OCI-LY3 (cell line): ENCODE data around the gene RGR.

ENCODE experiments used
- H2AFZ ChIP-seq: fragments of 200-600, 300-600 bp; shearing (Covaris generic); 2 replicates; pipeline ENCODE4 v1.6.0; 2014; ENCODE audit warnings: antibody characterized with exemption, low read depth, low read length
- H3K27ac ChIP-seq: fragments of 200-600, 300-600 bp; sonication (generic); 2 replicates; pipeline ENCODE4 v1.5.1; 2014; ENCODE audit warnings: mild to moderate bottlenecking, low read length, moderate library complexity, mixed read lengths
- H3K27me3 ChIP-seq: fragments of 200-600, 300-600 bp; sonication (generic); 2 replicates; pipeline ENCODE4 v1.6.1; 2014; ENCODE audit warnings: low read depth, low read length, mixed read lengths
- H3K36me3 ChIP-seq: fragments of 200-600, 300-600 bp; sonication (generic); replicated peaks from 2 replicates; pipeline ENCODE3; 2014; ENCODE audit warnings: low read depth, low read length, mixed read lengths
- H3K4me1 ChIP-seq: fragments of 300-600, 200-600 bp; sonication (generic); 2 replicates; pipeline ENCODE4 v1.6.1; 2014; ENCODE audit warnings: low read length, mixed read lengths
- H3K4me2 ChIP-seq: fragments of 200-600, 300-600 bp; sonication (generic); 2 replicates; pipeline ENCODE4 v1.6.1; 2014; ENCODE audit warnings: low read length, mixed read lengths
- H3K4me3 ChIP-seq: fragments of 300-600, 200-600 bp; sonication (generic); 2 replicates; pipeline ENCODE4 v1.5.1; 2014; ENCODE audit warnings: antibody characterized with exemption, mild to moderate bottlenecking, low read length, moderate library complexity
- H3K79me2 ChIP-seq: fragments of 300-600, 200-600 bp; shearing (Covaris generic); 2 replicates; pipeline ENCODE4 v1.6.1; 2014; ENCODE audit warnings: mild to moderate bottlenecking, low read length, mixed read lengths
- H3K9ac ChIP-seq: fragments of 300-600, 200-600 bp; shearing (Covaris generic); 2 replicates; pipeline ENCODE4 v1.6.0; 2014; ENCODE audit warnings: mild to moderate bottlenecking, low read length, moderate library complexity
- H3K9me3 ChIP-seq: fragments of 200-600, 300-600 bp; shearing (Covaris generic); 2 replicates; pipeline ENCODE4 v1.6.1; 2014; ENCODE audit warnings: low read length, mixed read lengths; ENCODE audit not compliant: insufficient read depth
- H4K20me1 ChIP-seq: fragments of 200-600, 300-600 bp; sonication (generic); 2 replicates; pipeline ENCODE4 v1.6.1; 2016; ENCODE audit warnings: low read length, mixed read lengths; ENCODE audit not compliant: insufficient read depth
- EZH2phosphoT487 ChIP-seq: fragments of 200-600 bp; shearing (Covaris generic); IDR thresholded peaks from 2 replicates; pipeline ENCODE4 v1.6.1; 2018; ENCODE audit warnings: antibody characterized with exemption, mixed run types, low read depth
- TF ChIP-seq, protein P1 (sequence below): fragments of 200-600, 300-600 bp; sonication (generic); IDR thresholded peaks from 2 replicates; pipeline ENCODE4 v1.5.1; 2014; ENCODE audit warnings: antibody characterized with exemption, low read length, low read depth

Gene RGR

DNA sequence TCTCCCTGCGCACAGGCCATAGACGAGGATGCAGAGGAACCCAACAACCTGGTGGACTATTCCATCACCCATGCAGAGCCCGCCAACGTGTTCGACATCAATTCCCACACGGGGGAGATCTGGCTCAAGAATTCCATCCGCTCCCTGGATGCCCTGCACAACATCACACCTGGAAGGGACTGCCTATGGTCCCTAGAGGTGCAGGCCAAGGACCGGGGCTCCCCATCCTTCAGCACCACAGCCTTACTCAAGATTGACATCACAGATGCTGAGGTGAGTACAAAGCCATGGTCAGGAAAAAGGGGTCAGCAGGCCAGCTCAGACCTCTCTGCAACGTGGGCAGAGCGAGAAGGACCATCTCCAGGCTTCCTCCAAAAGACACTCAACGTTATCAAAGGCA is 31.8 kb upstream of the RGR start:
- TF ChIP-seq EZH2phosphoT487 = no peak
- TF ChIP-seq, protein P1, sequence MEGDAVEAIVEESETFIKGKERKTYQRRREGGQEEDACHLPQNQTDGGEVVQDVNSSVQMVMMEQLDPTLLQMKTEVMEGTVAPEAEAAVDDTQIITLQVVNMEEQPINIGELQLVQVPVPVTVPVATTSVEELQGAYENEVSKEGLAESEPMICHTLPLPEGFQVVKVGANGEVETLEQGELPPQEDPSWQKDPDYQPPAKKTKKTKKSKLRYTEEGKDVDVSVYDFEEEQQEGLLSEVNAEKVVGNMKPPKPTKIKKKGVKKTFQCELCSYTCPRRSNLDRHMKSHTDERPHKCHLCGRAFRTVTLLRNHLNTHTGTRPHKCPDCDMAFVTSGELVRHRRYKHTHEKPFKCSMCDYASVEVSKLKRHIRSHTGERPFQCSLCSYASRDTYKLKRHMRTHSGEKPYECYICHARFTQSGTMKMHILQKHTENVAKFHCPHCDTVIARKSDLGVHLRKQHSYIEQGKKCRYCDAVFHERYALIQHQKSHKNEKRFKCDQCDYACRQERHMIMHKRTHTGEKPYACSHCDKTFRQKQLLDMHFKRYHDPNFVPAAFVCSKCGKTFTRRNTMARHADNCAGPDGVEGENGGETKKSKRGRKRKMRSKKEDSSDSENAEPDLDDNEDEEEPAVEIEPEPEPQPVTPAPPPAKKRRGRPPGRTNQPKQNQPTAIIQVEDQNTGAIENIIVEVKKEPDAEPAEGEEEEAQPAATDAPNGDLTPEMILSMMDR = no peak
- no peak overlapping the region for H3K4me3 ChIP-seq
- no peaks in the 10 kb centered on the region for H3K79me2 ChIP-seq
- H3K36me3 ChIP-seq = no peaks in the 10 kb centered on the region
- no peak overlapping the region for H2AFZ ChIP-seq
- no peak overlapping the region for H3K27ac ChIP-seq
- no peak overlapping the region for H3K9ac ChIP-seq
- H3K9me3 ChIP-seq = no peaks in the 10 kb centered on the region
- H3K4me2 ChIP-seq = no peak overlapping the region
- H3K4me1 ChIP-seq = 0 out of 2 replicates have a peak, but pooled peaks cover 4% of the 10 kb centered on the region
- no peaks in the 10 kb centered on the region for H4K20me1 ChIP-seq
- peaks cover 3% of the 10 kb centered on the region; the same call in 1 of the 2 replicates for H3K27me3 ChIP-seq

DNA sequence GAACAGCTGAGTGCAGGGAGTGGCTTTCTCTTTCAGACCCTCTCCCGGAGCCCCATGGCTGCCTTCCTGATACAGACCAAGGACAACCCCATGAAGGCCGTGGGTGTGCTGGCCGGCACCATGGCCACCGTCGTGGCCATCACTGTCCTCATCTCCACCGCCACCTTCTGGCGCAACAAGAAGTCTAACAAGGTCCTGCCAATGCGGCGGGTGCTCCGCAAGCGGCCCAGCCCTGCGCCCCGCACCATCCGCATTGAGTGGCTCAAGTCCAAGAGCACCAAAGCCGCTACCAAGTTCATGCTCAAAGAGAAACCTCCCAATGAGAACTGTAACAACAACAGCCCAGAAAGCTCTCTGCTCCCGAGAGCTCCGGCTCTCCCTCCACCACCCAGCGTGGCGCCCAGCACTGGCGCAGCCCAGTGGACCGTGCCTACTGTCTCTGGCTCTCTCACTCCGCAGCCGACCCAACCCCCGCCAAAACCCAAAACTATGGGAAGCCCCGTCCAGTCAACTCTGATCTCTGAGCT is 30.7 kb upstream of the RGR start:
- Histone ChIP-seq H3K4me3 (peak overlapping the region; percentile 70), H2AFZ (peak overlapping the region; percentile 80)
- no peak for TF ChIP-seq EZH2phosphoT487
- TF ChIP-seq, protein P1 = no peak

DNA sequence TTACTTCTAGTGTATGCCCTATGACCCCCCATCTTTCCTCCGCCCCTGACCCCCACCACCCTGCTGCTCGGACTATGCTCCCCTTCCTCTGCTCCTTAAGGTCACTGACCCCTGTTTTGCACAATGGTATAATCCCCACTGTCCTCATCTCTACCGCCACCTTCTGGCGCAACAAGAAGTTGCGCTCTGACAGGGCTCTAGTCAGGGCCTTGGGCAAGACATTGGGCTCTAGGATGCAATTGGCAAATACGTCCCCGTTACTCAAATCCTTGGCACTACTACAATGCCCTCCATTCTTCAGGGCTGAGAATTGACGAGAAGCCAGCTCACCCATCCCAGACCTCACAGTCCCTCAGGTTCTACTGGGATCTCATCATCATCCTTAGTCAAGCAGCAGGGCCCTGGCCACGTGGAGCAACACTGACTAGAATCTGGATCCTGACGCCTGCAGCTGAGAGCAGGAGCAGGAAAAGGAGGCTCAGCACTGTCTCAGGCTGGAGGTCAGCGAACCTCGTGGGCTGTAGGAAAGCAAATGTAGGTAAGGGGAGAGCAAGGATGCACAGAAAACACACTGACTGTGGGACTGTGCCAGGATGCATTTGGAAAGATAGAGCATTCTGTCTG is 30.1 kb upstream of the RGR start:
- no peak overlapping the region for H3K27ac ChIP-seq
- H4K20me1 ChIP-seq = no peaks in the 10 kb centered on the region
- peak overlapping the region; percentile 70 for H3K4me2 ChIP-seq
- no peaks in the 10 kb centered on the region for H3K36me3 ChIP-seq
- H2AFZ ChIP-seq = peak overlapping the region; percentile 80
- TF ChIP-seq, protein P1 = peak; percentile 69
- TF ChIP-seq EZH2phosphoT487 = no peak
- no peaks in the 10 kb centered on the region for H3K79me2 ChIP-seq
- H3K9ac ChIP-seq = peak overlapping the region; percentile 31; the same call in 1 of the 2 replicates
- H3K27me3 ChIP-seq = no peaks in the 10 kb centered on the region
- 0 out of 2 replicates have a peak, but pooled peaks cover 4% of the 10 kb centered on the region for H3K9me3 ChIP-seq
- 0 out of 2 replicates have a peak, but pooled peaks cover 4% of the 10 kb centered on the region for H3K4me1 ChIP-seq
- H3K4me3 ChIP-seq = peak overlapping the region; percentile 70

More for the DNA sequence above, 30.7 kb upstream of the RGR start:
- peak overlapping the region; percentile 70 for H3K4me2 ChIP-seq
- 0 out of 2 replicates have a peak, but pooled peaks cover 4% of the 10 kb centered on the region for H3K4me1 ChIP-seq
- H3K9ac ChIP-seq = peak overlapping the region; percentile 31; the same call in 1 of the 2 replicates
- H3K79me2 ChIP-seq = no peaks in the 10 kb centered on the region
- H4K20me1 ChIP-seq = no peaks in the 10 kb centered on the region
- no peaks in the 10 kb centered on the region for H3K27me3 ChIP-seq
- 0 out of 2 replicates have a peak, but pooled peaks cover under 1% of the 10 kb centered on the region for H3K9me3 ChIP-seq
- H3K36me3 ChIP-seq = no peaks in the 10 kb centered on the region
- H3K27ac ChIP-seq = no peak overlapping the region

DNA sequence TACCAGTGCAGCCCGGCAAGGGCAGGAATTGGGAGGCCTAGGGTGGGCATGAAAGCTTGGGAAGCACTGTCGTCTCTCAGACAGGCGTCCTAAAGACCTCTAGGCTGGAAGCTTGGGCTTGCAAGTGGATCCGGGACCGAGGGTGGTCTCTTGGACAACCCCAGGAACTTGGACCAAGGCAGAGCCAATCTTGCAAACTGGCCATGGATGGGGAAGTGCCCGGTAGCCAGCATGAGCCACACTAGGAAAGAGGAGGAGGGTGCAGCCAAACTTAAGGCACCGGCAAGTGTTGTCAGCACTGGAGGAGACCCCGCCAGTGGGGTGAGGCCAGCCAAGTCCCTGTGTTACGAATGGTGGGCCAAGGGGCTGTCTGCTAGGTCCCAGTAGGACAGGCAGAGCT is 28.0 kb upstream of the RGR start:
- no peaks in the 10 kb centered on the region for H3K27me3 ChIP-seq
- H3K4me3 ChIP-seq = no peak overlapping the region
- no peak overlapping the region for H3K9ac ChIP-seq
- no peak overlapping the region for H3K4me2 ChIP-seq
- no peaks in the 10 kb centered on the region for H3K36me3 ChIP-seq
- H3K9me3 ChIP-seq = 0 out of 2 replicates have a peak, but pooled peaks cover 4% of the 10 kb centered on the region
- no peaks in the 10 kb centered on the region for H3K79me2 ChIP-seq
- TF ChIP-seq EZH2phosphoT487 = no peak
- TF ChIP-seq, protein P1 = no peak
- 0 out of 2 replicates have a peak, but pooled peaks cover 4% of the 10 kb centered on the region for H3K4me1 ChIP-seq
- H2AFZ ChIP-seq = no peak overlapping the region
- H4K20me1 ChIP-seq = no peaks in the 10 kb centered on the region
- no peak overlapping the region for H3K27ac ChIP-seq
